Measurements from ENCODE around the gene TRIM8. TPM values are rescaled to one million over a fixed set of nuclear protein-coding genes. Genes with fewer than 3 reads are reported as not detected.
A peak's percentile ranks its signal among the peaks of the same experiment; 100 is the strongest.

TRIM8 gene
- total RNA-seq, 1 donor from 2014 or later: 137 TPM

DNA sequence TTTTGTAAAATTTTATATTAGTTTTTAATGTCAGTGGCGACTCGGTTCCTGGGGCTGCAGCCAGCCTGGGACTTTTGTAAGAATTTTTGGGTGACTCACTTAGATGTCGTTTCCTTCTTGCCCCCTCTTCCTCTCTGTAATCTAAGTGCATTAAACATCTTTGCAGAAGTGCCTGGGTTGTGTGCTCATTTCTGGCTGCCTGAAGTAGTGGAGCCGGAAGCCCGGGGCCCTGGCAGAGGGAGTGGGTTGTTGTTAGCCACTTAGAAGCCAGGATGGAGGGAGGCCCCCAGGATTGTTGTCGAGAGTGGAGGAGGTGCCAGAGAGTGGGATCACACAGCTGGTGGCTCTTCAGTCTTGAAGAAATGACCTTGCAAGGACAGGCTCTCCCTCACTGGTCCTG lies 11.0 kb upstream of the TRIM8 start:
- DNase-seq (ENCODE audit: low spot score): no peak

DNA sequence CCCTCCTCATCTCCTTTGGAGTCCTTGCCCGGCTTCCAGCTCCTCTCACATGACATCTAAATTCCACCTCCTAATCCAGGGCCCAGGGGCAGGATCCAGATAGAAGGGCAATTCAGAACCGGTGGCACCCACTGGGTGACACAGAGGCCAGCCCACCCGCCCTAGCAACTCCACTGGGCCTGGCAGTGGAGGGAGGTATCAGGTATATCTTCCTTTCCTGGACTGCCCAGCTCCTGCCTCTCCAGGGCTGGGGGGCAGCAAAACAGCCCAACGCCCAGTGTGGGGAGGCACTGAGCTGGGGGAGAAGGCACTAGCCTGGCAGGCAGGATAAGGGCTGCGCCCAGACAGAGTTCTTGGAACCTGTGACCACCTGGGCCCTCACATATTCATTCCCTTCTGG lies 10.4 kb upstream of the TRIM8 start:
- DNase-seq (ENCODE audit: low spot score): no peak

DNA sequence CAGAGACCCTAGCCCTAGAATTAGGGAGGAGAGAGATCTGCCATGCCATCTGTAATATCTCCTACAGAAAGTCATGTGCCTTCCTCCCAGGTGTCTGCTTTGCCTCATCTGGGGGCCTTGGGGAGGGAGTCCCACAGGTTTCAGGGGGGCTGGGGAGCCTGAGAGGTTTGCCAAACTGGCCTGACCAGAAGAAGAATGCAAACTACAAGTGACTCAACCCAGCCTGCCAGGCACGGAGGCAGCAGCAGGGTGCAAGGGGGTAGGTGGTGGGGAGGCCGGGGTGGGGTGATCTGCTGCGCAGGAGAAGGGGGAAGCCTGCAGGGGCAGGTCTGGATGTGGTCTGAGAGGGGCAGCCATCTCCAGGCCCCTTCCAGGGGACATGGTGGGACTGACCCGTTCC lies 9.6 kb upstream of the TRIM8 start:
- DNase-seq (ENCODE audit: low spot score): no peak

DNA sequence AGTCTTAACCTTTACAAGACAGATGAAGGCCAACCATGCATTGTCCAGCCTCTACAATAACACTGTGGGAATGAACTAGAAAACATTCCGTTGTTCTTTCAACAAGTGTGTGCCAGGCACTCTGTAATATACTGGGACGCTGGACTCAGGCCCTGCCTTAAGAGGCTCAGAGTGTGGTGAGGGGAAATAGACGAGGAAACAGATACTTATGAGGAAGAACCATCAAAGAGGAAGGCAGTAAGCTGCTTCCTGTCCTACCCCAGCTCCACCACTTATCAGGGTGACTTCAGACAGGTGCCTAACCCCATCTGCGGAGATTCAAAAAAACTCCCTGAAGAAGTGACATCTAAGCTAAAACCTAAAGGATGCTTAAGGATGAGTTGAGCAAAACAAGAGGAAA lies 8.9 kb upstream of the TRIM8 start:
- no peak for DNase-seq (ENCODE audit: low spot score)

DNA sequence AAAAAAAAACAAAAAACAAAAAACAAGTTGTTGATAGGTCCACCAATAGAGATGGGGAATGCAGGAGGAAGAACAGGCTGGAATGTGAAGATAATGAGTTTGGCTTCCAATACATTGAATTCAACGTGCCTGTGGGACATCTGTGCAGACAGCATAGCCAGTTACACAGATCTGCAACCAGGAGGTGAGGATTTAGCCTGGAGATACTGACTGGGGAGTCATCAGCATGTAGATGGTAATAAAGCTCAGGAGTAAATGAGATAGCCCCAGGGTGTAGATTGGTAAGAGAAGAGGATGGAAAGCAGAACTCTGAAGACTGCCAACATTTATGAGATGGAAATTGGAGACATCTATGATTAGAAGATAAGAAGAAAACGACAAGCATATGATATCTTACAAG lies 4.7 kb upstream of the TRIM8 start:
- DNase-seq (ENCODE audit: low spot score): no peak

DNA sequence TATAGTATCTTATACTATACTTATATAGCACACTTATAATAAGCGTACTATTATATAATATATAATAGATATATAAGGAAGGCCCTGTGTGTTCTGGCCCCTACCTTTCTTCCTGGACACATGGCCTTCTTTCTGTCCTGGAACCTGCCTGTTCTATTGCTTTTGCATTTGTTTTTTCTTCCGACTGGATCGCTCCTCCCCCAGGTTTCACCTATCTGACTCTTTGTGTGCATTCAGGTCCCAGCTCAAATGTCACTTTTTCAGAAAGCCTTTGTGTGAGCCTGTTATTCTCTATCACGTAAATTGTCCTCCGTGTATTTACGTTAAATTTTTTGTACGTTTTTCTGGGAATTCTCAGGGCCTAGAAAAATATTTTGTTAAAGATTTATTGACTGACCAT lies 2.9 kb upstream of the TRIM8 start:
- no peak for DNase-seq (ENCODE audit: low spot score)

DNA sequence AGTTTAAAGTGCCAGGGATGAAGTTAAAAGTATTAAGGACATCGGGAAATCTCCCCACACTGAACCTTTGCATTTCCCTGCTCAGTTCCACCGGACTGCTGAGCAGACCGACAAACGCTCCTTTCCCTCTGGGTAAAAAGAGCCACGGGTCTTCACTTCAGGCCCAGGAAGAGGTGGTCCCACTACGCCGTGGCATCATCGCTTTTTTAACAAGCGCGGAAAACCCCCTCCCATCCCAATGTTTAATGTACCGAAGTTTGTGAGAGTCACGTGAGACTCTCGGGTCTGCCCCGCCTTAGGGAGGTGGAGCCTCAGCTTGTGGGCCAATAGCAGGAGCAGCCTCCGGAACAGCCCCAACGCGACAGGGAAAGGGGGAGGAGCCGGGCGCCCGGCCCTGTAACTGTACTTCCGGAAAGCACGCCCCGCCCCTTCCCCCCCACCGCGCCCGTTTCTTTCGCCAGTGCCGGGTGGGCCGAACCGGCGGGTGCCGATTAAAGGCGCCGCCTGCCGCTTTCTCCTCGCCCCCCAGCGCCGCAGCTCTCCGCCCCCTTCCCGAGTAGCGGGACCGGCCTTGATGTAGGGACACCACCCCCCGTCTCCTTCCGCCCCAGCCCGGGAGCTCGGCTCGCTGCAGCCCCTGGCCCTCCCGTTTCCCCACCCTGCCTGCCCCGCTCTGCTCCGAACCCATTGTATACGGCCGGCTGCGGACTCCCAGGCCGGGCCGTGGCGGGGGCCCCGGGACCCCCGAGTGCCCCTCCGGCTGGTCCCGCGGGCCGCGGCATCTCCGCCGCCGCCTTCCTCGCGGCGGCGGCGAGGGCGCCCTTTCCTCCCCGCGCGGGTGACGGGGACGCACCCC lies 2.2 kb upstream of the TRIM8 start:
- peak; percentile 99 for DNase-seq (ENCODE audit: low spot score)

DNA sequence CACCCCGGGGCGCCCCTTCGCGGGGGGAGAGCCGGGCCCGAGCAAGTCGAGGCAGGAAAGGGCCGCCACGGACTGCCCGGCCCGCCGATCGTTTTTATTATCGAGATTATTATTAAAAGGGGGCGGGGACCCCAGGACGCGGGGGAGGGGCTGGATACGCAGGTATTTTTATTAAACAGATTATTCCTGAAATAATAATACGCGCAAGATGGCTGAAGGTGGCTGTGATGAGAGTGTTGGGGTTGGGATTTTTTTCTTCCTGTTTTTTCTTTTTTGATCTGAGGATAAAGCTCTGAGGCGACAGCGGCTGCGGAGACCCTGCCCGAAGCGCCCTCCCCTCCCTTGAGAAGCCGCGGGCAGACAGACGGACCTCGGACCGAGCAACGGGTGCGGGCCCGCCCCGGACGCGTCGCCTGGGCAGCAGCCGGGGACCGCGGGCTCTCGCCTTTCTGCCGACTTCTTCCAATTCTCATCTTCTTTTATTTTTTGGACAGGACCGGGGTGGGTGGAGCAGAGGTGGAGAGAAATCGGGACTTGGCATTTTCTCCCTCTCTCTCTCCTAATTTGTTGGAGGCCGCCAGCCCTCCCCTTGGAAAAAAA lies 1.4 kb upstream of the TRIM8 start:
- DNase-seq (ENCODE audit: low spot score): peak; percentile 87

DNA sequence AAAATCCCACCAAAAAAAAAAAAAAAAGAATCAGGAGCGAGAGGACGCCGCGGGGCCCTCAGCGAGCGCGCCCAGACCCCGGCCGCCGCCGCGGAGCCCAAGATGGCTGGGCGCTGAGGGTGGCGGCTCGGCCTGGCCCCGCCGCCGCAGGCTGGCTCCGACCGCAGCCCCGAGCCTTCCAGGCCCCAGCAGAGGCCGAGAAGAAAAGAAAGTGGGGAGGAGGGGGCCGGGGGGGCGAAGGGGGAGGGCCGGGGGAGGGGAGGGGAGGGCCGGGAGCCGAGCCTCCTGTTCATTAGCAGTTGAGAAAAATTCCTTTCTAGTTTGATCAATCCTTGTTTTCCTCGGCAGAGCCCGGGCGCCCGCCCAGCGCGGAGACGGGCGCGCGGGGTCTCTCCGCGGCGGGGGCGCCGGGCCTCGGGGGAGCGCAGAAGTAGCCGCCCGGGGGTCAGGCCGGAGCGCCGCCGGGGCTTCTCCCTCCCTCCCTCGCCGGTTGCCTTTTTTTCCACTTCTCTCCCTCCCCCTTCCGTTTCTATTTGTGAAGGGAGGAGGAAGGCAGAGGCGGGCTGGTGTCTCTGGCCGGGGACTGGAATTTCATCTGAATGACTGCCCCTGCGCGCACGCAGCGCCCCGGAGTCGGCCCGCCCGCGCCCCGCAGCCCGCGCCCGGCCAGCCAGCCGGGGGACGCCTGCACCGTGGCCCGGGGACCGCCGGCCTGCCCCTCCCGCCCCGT lies 778 bp upstream of the TRIM8 start:
- no peak for DNase-seq (ENCODE audit: low spot score)

DNA sequence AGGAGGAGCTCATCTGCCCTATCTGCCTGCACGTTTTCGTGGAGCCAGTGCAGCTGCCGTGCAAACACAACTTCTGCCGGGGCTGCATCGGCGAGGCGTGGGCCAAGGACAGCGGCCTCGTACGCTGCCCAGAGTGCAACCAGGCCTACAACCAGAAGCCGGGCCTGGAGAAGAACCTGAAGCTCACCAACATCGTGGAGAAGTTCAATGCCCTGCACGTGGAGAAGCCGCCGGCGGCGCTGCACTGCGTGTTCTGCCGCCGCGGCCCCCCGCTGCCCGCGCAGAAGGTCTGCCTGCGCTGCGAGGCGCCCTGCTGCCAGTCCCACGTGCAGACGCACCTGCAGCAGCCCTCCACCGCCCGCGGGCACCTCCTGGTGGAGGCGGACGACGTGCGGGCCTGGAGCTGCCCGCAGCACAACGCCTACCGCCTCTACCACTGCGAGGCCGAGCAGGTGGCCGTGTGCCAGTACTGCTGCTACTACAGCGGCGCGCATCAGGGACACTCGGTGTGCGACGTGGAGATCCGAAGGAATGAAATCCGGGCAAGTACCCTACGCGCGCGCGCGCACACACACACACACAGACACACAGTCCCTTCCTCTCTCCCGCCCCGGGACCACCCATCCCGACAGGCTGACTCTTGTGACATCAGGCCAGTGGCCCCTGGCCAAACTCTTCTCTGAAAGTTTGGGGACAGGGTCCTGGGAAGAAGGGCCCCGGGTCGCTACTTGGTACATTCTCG lies 538 bp downstream of the TRIM8 start:
- DNase-seq (ENCODE audit: low spot score): peak; percentile 85

DNA sequence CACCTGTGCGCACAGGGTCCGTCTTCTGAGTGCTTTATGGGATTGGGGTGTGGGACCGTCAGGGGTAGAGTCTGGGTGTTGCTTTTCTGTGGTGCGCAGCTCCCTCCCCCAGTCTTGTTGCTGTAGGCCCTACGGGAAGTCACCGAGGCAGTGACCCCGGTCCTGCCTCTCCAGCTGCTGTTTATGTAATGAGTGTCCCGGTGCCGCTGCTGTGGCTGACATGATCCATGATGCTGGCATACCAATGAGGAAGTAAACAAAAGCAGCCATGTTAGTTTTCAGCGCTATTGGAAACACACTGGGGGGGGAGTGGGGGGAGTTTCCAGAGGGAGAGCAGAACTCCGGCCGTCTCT lies 1.1 kb downstream of the TRIM8 start:
- peak; percentile 76 for DNase-seq (ENCODE audit: low spot score)

DNA sequence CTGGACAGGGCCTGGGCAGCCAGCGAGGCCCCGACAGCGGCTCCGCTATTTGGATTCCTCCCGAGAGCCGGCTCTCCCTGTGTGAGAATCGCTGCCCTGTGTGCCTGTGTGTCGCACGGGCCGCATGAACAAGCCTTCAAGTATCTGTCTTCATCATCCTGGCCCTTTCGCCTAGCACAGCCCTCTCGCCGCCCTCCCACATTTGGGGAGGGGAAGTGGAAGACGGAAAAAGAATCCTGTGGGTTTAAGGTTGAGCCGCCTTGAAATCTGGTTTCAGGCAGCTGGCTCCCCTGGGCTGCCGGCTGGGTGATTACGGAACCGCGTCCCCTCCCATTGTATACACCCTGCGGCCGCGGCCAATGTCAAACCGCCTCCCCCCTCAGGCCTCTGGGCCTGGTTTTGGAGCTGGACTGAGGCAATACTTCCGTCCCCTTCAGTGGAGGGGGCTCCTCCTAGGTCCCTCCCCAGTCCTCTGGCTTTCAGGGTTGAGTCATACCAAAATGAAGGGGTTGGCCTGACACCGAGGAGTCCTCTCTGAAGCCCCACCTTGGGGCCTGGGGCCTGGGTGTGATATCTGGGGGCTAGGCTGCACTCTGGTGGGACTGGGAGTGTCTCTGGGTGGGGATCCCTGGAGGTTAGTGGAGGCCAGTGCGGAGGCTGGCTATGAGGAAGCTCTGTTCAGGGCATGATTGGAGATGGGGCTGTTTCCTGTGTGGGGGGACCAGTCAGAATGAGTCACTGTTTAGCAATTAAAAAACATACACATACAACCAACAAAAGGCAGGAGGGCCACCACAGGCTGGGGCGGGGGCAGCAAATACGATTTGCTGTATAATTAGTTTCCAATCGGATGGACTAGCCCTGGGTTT lies 1.7 kb downstream of the TRIM8 start:
- peak; percentile 95 for DNase-seq (ENCODE audit: low spot score)

DNA sequence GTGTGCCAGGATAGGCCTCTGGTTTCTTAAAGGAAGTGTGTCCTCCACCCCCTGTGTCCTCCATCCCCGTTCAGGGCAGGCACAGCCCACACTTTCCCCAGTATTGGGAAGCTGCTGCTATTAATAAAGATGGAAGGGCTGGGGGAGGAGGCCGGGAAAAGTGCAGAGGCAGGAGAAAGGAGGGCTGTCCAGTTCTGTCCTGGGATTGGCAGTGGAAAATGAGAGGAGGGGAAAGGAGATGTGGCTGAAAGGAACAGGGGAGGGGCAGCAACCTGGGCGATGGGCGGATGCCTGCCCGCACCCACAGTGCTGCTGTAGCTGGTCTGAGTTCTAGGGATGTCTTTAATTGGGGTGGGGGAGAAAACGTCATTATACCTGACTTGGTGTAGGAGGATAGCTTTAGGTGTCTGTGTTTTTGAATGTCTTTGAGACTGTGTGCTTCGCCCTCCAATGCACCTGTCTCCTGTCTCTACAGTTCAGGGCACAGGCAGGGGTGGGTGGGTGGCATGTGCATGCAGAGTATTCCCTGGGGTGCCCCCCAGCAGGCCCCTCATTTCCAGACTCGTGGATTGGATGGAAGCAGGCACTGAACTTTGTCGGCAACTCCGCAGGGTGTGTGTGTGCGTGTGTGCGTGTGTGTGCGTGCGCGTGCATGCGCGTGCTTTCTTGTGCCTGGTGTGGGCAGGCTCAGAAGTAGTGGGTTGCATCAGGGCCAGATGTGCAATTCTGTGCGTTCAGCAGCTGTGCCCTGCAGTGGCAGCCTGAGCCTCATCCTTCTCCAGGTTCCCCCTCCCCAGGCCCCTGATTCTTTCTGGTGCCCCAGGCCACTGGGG lies 2.5 kb downstream of the TRIM8 start:
- DNase-seq (ENCODE audit: low spot score): no peak

DNA sequence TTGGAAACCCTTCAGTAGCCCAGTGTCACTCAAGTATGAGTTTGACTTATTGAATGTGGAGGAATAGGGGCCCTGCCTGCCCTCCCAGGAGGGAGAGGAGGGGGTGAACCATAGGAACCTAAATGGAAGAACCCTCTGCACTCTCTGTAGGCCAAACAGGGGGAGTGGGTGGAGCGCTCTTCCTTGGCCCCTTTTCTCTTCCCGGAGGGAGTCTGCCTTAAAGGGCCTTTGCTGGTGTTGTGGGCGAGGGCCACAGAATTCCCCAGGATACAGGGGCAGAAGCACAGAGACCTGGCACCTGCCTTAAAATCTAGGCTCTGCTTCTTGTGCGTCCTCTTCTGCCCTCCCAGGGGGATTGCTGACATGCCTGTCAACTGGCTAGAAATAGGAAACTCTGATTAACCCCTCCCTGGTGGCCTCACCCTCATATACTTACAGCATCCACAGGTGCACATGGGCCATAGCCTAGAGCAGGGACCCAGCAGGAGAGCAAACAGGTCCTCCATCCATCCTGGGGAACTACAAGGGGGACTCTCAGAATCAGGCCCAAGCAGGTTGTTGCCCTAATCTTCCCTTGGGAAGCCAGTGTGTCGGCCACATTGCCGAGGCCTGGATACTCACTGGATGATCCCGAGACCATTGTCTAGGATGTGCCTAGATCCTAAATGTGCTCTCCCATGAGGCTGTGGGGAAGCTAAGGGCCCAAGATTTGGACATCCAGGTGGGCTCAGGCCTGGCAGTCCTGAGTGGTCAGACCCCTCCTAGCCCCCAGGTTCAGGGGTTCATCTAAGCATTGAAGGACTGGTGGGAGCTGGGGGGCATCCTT lies 3.4 kb downstream of the TRIM8 start:
- no peak for DNase-seq (ENCODE audit: low spot score)

DNA sequence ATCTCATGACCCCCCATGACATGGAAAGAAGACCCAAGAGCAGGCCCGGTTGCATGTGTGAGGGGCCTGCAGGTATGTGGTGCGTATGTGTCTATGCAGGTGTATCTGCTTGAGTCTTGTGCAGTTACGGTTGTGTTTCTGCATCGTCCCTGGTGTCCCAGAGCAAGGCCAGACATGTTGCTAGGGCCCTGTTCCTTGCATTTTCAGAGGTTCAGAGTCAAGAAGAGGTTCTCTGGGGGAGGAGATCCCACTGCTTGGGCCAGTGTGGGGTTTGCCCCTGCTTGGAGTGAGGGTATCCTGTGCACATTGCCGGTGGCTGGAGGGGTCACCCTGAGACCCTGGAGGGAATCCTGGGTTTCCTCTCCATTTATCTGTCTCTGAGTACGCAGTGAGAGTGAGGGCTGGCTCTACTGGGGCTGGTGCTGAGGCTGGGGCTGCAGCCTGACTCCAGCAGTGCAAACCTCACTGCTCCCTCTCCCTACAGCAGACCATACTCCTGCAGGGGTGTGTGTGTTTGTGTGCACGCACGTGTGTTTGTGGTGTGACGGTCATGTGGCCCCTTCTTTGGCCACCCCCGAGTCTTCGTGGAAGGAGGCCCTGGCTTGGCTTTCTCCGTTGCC lies 4.1 kb downstream of the TRIM8 start:
- DNase-seq (ENCODE audit: low spot score): no peak

DNA sequence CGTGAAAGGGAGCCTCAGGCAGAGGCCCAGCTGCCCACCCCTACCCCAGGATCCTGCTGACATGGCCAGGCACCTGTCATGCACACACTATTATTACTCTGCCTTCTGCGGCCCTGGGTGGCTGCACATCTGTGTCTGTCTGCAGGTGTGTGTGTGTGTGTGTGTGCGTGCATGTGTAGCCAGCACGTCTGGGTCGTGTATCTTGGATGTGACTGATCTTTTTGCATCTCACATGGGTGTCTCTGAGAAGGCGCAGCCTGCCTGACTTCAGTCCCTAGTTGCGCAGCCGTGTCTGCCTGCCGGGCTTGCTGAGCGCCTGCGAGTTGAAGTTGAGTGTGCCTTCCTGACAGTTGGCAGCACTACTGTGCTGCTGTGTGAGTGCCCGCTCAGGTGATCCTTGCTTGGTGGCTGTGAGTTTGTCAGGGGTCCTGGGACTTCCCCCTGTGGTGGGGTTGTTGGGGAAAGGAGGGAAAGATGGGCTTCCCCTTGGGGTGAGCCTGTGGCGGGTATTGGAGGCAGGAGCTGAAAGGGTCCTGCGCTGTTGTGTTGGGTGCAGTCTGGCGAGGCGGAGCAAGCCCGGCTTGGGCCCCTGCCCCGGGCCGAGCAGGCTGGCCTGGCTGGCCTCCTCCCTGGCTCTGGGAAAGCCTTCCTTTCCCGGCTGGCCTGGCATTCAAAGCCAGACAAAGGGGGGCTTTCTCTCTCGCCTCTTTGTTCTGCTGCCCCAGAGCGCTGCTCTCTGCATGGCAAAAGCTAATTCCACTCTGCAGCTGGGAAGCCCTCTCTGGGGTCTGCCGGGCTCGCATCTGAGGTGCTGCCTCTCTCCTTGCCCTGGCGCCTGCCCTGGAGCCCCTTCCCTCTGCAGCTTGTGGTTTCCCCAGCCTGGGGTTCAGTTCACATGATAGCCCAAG lies 4.9 kb downstream of the TRIM8 start:
- DNase-seq (ENCODE audit: low spot score): no peak

DNA sequence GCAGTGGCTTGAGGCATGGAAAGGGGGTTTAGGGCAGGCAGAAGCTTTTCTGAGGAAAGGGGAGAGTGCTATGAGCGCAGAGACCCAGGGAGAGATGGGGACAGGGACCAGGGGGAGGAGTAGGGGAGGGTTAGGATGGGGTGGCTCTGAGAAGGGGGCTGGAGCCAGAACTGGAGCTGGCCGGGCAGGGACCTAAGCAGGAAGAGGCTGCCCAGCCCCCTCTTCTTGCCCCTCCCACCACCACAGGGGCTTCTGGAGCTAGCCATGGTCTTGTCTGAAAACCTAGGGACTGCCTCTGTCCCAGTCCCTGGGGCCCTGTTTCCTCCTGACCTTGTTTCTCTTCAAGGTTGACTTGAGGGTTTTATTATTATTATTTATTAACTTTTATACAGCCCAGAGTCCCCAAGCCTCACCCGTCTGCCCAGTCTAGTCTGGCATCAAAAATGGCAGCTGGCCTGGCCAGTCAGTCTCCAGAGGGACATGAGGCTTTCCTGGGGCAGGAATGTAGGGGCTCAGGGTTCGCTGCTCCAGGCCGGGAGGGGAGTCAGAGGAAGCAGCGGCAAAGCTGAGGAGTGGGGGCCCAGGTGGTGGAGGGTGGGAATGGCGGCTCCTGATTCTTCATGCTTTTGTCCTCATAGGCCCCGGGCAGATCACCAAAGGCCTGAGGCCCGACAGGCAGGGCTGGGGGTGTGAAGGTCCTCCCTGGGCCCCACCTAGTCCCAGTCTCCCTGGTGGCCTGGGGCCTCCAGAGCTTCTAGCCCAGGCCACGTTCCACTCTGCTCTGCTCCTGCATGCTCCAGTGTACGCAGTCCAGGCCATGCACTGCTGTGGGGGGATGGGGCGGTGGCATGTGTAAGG lies 5.7 kb downstream of the TRIM8 start:
- no peak for DNase-seq (ENCODE audit: low spot score)
